HFF-Myc (cell line): Measurements from ENCODE around the gene GAS5.

Experiments
- DNase-seq: peaks from one replicate; pipeline ENCODE4 v3.0.0-alpha.2; 2011; ENCODE audit warnings: low read depth; ENCODE audit errors: extremely low read depth
- H3K4me3 ChIP-seq: replicated peaks from 2 replicates; pipeline ENCODE4 v1.5.1; 2011; ENCODE audit warnings: low read depth, mild to moderate bottlenecking, control low read depth, low read length
- CTCF ChIP-seq: IDR thresholded peaks from 2 replicates; pipeline ENCODE4 v1.5.1; 2012; ENCODE audit warnings: mild to moderate bottlenecking, low read depth, low read length, control low read depth; ENCODE audit errors: missing control alignments

The GAS5 gene

GRCh38 chr1:173857363-173857917 is 10.3 kb downstream of the GAS5 start:
- no peak for TF ChIP-seq CTCF
- no peak overlapping the region for H3K4me3 ChIP-seq
- DNase-seq = no peak

GRCh38 chr1:173856903-173857302 is 10.9 kb downstream of the GAS5 start:
- no peak for TF ChIP-seq CTCF
- H3K4me3 ChIP-seq = no peak overlapping the region
- DNase-seq = no peak

- no peak for DNase-seq
- no peak overlapping the region for H3K4me3 ChIP-seq
- no peak for TF ChIP-seq CTCF
Measured at GRCh38 chr1:173856014-173856413, 11.8 kb downstream of the GAS5 start.

GRCh38 chr1:173853074-173853473 is 14.7 kb downstream of the GAS5 start:
- no peak for TF ChIP-seq CTCF
- H3K4me3 ChIP-seq = no peak overlapping the region
- no peak for DNase-seq

- DNase-seq = no peak
- TF ChIP-seq CTCF = no peak
- H3K4me3 ChIP-seq = no peak overlapping the region
Measured at GRCh38 chr1:173852105-173852504, 15.7 kb downstream of the GAS5 start.

GRCh38 chr1:173832748-173833147 is 35.0 kb downstream of the GAS5 start:
- no peak overlapping the region for H3K4me3 ChIP-seq
- no peak for DNase-seq
- no peak for TF ChIP-seq CTCF

GRCh38 chr1:173827611-173828010 is 40.2 kb downstream of the GAS5 start:
- no peak overlapping the region for H3K4me3 ChIP-seq
- DNase-seq = no peak
- no peak for TF ChIP-seq CTCF
